SH-SY5Y (cell line): ENCODE data around the gene HAGH.

Experiments used
- GATA2 ChIP-seq: IDR thresholded peaks from 2 replicates; pipeline ENCODE4 v1.6.1; 2011; ENCODE audit warnings: mild to moderate bottlenecking, low read depth, low read length
- GATA3 ChIP-seq: IDR thresholded peaks from 2 replicates; pipeline ENCODE4 v1.6.1; 2011; ENCODE audit warnings: low read depth, mild to moderate bottlenecking, low read length, moderate library complexity

DNA sequence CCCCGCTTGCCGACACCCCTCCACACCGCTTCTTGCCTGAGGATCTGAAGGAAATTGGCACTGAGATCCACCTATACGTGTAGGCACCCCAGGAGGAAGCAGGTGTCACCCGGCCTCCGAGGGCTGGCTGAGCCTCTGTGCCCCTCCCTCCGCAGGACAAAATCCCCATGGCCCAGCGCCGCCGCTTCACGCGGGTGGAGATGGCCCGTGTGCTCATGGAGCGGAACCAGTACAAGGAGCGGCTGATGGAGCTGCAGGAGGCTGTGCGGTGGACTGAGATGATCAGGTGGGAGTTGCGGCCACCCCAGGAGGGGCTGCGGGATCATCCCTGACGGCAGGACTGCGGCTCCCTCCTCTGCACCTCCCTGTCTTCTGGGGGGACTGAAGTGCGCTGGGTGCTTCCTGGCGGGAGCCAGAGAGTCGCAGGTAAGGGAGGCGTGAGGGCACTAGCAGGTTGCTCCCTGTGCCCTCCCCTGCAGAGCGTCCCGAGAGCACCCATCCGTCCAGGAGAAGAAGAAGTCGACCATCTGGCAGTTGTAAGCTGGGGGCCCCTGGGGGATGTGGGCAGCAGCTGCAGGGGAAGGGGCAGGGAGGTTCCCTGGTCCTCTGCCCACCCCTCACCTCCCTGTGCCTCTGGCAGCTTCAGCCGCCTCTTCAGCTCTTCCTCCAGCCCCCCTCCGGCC, 64.3 kb downstream of the HAGH start:
- TF ChIP-seq GATA2 (no peak), GATA3 (no peak)
